K562 (cell line): ENCODE results near the gene GRPEL2. TPM values are rescaled to one million over a fixed set of nuclear protein-coding genes. Genes with fewer than 3 reads are reported as not detected.

Experiments used
- BCL6 ChIP-seq: fragments of 250-450 bp; sonication (Bioruptor Pico); IDR thresholded peaks from 2 replicates; pipeline ENCODE4 v1.4.0; 2020
- CBFB ChIP-seq: sonication (generic); formaldehyde crosslinking; IDR thresholded peaks from 2 replicates; pipeline ENCODE4 v1.4.0; 2020; ENCODE audit warnings: mild to moderate bottlenecking, missing genetic modification reagents
- CGGBP1 ChIP-seq: fragments of 250-450 bp; sonication (Bioruptor Pico); IDR thresholded peaks from 2 replicates; pipeline ENCODE4 v1.9.0; 2021; ENCODE audit warnings: mild to moderate bottlenecking
- CHD4 ChIP-seq: fragments of 200-600 bp; sonication (generic); IDR thresholded peaks from 3 replicates; pipeline ENCODE4 v1.6.1; 2012; ENCODE audit warnings: low read depth, mild to moderate bottlenecking, mixed read lengths, low read length, inconsistent platforms; ENCODE audit not compliant: insufficient read depth, insufficient replicate concordance, poor library complexity, severe bottlenecking
- E2F6 ChIP-seq, 2 experiments: IDR thresholded peaks; 2 replicates each; pipeline ENCODE4 v1.6.1; 2011; ENCODE audit warnings: borderline replicate concordance in 1 of 2, control low read depth in 1 of 2, low read depth in 1 of 2, low read length in 1 of 2, mild to moderate bottlenecking in 1 of 2, mixed read lengths in 1 of 2, moderate library complexity in 1 of 2; ENCODE audit not compliant: insufficient read depth in 1 of 2, insufficient read length in 1 of 2, poor library complexity in 1 of 2, severe bottlenecking in 1 of 2; ENCODE audit errors: extremely low read depth in 1 of 2
- FOXA1 ChIP-seq: fragments of 450-650 bp; IDR thresholded peaks from 2 replicates; pipeline ENCODE4 v1.6.1; 2016; ENCODE audit warnings: mild to moderate bottlenecking, borderline replicate concordance
- GMEB1 ChIP-seq: fragments of 250-450 bp; sonication (Bioruptor Pico); IDR thresholded peaks from 2 replicates; pipeline ENCODE4 v1.4.0; 2020; ENCODE audit warnings: mild to moderate bottlenecking
- GTF2B ChIP-seq: IDR thresholded peaks from 2 replicates; pipeline ENCODE4 v1.6.1; 2011; ENCODE audit not compliant: insufficient read length; ENCODE audit errors: extremely low read depth
- HSF4 ChIP-seq: fragments of 250-450 bp; sonication (Bioruptor Pico); IDR thresholded peaks from 2 replicates; pipeline ENCODE4 v2.1.2; 2022; ENCODE audit warnings: mild to moderate bottlenecking, moderate library complexity, borderline replicate concordance
- JUNB ChIP-seq: fragments of 450-650 bp; formaldehyde crosslinking; conservative IDR thresholded peaks from 2 replicates; pipeline ENCODE4 v1.4.0; 2020; ENCODE audit warnings: mild to moderate bottlenecking
- LCOR ChIP-seq: sonication (generic); formaldehyde crosslinking; IDR thresholded peaks from 2 replicates; pipeline ENCODE4 v1.8.0; 2022; ENCODE audit warnings: mild to moderate bottlenecking, missing genetic modification reagents
- MBD2 ChIP-seq: sonication (generic); IDR thresholded peaks from 2 replicates; pipeline ENCODE4 v1.6.1; 2016; ENCODE audit warnings: low read depth, borderline replicate concordance
- NR2C2 ChIP-seq, 2 experiments: fragments of 200-800 bp in 1 of 2; sonication (Bioruptor generic) in 1 of 2; sonication (generic) in 1 of 2; formaldehyde crosslinking in 1 of 2; IDR thresholded peaks; 2 replicates each; pipeline versions ENCODE4 v1.6.1 to v1.8.0; 2016 to 2022; ENCODE audit warnings: mild to moderate bottlenecking in 1 of 2, missing compliant biosample characterization in 1 of 2, missing genetic modification characterization in 1 of 2, missing genetic modification reagents in 1 of 2
- STAG1 ChIP-seq: sonication (generic); formaldehyde crosslinking; IDR thresholded peaks from 2 replicates; pipeline ENCODE4 v1.5.0; 2020; ENCODE audit warnings: missing genetic modification reagents, borderline replicate concordance
- TAL1 ChIP-seq: fragments of 450-650 bp; IDR thresholded peaks from 2 replicates; pipeline ENCODE4 v1.6.1; 2016; ENCODE audit warnings: mild to moderate bottlenecking
- TFE3 ChIP-seq: fragments of 450-650 bp; formaldehyde crosslinking; IDR thresholded peaks from 2 replicates; pipeline ENCODE4 v1.4.0; 2020; ENCODE audit warnings: mild to moderate bottlenecking, mixed read lengths
- ZNF263 ChIP-seq: sonication (generic); formaldehyde crosslinking; IDR thresholded peaks from 2 replicates; pipeline ENCODE4 v1.8.0; 2022; ENCODE audit warnings: mild to moderate bottlenecking, missing genetic modification reagents, borderline replicate concordance
- polyA plus RNA-seq, 8 experiments: library from polyadenylated mRNA; depleted of rRNA in 4 of 8; stranded (reverse) in 5 of 8; unstranded in 3 of 8; fragments of >200 nt; fragmentation: Nextera tagmentation in 2 of 8; fragmentation: Illumina TruSeq in 1 of 8; extraction: Ambion mirVana in 2 of 8; extraction: Trizol in 1 of 8; gene quantifications; 2 replicates each; pipeline versions ENCODE4 v1.2.1 to v1.2.3, GENCODE V29; 2011 to 2014; ENCODE audit warnings: inconsistent platforms in 1 of 8, missing spikeins in 1 of 8
- total RNA-seq, 7 experiments: library from RNA; depleted of rRNA in 6 of 7; stranded (reverse); fragments of >200 nt in 6 of 7; fragmentation: Illumina TruSeq in 2 of 7; extraction: Trizol in 2 of 7; gene quantifications; 2 replicates each; pipeline versions ENCODE4 v1.2.1 to v1.2.3, GENCODE V29; 2011 to 2021; ENCODE audit warnings: low replicate concordance in 1 of 7
- TF ChIP-seq, protein P1 (sequence below): sonication (generic); formaldehyde crosslinking; IDR thresholded peaks from 2 replicates; pipeline ENCODE4 v1.8.0; 2022; ENCODE audit warnings: mild to moderate bottlenecking, missing genetic modification reagents
- TF ChIP-seq, protein P2 (sequence below): IDR thresholded peaks from 2 replicates; pipeline ENCODE4 v1.6.1; 2014; ENCODE audit warnings: antibody characterized with exemption

Gene GRPEL2
- total and polyA plus RNA-seq, 9 of the 15 experiments (the other 6 are each of a cell fraction or from before 2014, with no cell fraction given): 11.2 to 40.5 (median 25.8) TPM

DNA sequence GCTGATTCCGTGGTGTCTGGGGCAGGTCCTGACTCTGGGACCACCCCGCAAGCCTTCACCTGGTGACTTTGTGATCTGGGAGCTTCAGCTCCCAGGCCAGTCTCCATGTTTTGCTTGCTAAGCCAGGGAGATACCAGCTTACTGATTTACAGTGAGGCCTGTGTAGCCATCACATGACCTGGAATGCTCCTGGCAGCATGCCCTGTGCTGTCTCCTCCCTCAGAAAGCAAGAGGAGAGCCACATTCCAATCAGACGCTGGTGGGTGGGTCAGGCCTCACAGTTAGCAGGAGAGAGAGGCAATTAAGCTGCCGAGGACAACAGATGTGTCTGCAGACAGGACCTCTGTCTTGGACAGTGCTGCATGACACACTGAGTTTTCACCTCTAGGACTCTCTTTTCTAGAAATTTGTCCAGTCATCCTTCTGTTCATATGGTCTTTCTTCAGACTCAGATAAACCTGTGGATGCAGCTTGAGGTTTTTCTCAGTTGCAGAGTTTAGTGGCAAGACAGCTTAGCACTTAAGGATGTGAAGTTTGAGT, 24.4 kb upstream of the GRPEL2 start (continued):
- TF ChIP-seq CBFB (CRISPR knock-in tag): 0 out of 2 replicates have a peak, but pooled peaks have one; percentile 13
- TF ChIP-seq, protein P1, sequence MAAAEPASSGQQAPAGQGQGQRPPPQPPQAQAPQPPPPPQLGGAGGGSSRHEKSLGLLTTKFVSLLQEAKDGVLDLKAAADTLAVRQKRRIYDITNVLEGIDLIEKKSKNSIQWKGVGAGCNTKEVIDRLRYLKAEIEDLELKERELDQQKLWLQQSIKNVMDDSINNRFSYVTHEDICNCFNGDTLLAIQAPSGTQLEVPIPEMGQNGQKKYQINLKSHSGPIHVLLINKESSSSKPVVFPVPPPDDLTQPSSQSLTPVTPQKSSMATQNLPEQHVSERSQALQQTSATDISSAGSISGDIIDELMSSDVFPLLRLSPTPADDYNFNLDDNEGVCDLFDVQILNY (CRISPR knock-in tag): no peak
- no peak for TF ChIP-seq GTF2B
- TF ChIP-seq MBD2: no peak
- TF ChIP-seq STAG1: no peak
- no peak for TF ChIP-seq JUNB
- TF ChIP-seq TAL1: peak; percentile 73
- no peak for TF ChIP-seq ZNF263 (CRISPR knock-in tag)
- TF ChIP-seq, protein P2, sequence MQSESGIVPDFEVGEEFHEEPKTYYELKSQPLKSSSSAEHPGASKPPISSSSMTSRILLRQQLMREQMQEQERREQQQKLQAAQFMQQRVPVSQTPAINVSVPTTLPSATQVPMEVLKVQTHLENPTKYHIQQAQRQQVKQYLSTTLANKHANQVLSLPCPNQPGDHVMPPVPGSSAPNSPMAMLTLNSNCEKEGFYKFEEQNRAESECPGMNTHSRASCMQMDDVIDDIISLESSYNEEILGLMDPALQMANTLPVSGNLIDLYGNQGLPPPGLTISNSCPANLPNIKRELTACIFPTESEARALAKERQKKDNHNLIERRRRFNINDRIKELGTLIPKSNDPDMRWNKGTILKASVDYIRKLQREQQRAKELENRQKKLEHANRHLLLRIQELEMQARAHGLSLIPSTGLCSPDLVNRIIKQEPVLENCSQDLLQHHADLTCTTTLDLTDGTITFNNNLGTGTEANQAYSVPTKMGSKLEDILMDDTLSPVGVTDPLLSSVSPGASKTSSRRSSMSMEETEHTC: peak; percentile 82
- TF ChIP-seq LCOR (CRISPR knock-in tag): no peak; the same call in 1 of the 2 replicates
- TF ChIP-seq FOXA1: no peak
- no peak; the same call in 1 of the 2 replicates for TF ChIP-seq HSF4 (CRISPR knock-in tag)
- TF ChIP-seq TFE3: peak; percentile 93
- TF ChIP-seq CHD4: no peak
- TF ChIP-seq NR2C2 (CRISPR knock-in tag; IDR thresholded peaks at IDR 0.05): no peak
- peak; percentile 61; the same call in 1 of the 2 replicates for TF ChIP-seq NR2C2 (tag; IDR thresholded peaks at IDR 0.05)
- no peak for TF ChIP-seq BCL6 (CRISPR knock-in tag)
- TF ChIP-seq CGGBP1 (CRISPR knock-in tag): no peak
- TF ChIP-seq E2F6 (IDR thresholded peaks at IDR 0.05; ENCODE audit: borderline replicate concordance in 1 of 2, extremely low read depth in 1 of 2, insufficient read depth in 1 of 2, insufficient read length in 1 of 2, low read depth in 1 of 2, low read length in 1 of 2, poor library complexity in 1 of 2, severe bottlenecking in 1 of 2): peak; percentile 21 to 46
- TF ChIP-seq GMEB1 (CRISPR knock-in tag): peak; percentile 15; the same call in 1 of the 2 replicates
